Measurements from ENCODE around the gene ACP7. TPM values are rescaled to one million over a fixed set of nuclear protein-coding genes. Genes with fewer than 3 reads are reported as not detected.

Gene ACP7
- total and polyA plus RNA-seq, 2 of the 8 experiments (the other 6 are each of a cell fraction or from before 2014, with no cell fraction given) = 0.27 to 0.50 TPM

- TF ChIP-seq EP300 (IDR thresholded peaks at IDR 0.05; ENCODE audit: borderline replicate concordance in 1 of 2, low read depth in 2 of 2, low read length in 2 of 2) = no peak
- TF ChIP-seq E2F6 (IDR thresholded peaks at IDR 0.05) = peak; percentile 56
- TF ChIP-seq POLR2AphosphoS5 (IDR thresholded peaks at IDR 0.05; ENCODE audit: low read depth, low read length) = no peak
- TF ChIP-seq POU5F1 (IDR thresholded peaks at IDR 0.05; ENCODE audit: low read depth, low read length) = no peak
- TF ChIP-seq TEAD4 (IDR thresholded peaks at IDR 0.05; ENCODE audit: low read depth, low read length) = peak; percentile 77
- no peak for TF ChIP-seq JUN (IDR thresholded peaks at IDR 0.05; ENCODE audit: low read depth, low read length)
- peak; percentile 84 for TF ChIP-seq KDM4A (IDR thresholded peaks at IDR 0.05; ENCODE audit: low read depth, low read length, severe bottlenecking)
- TF ChIP-seq ZNF274 (IDR thresholded peaks at IDR 0.05; ENCODE audit: borderline replicate concordance, extremely low read depth, low read length) = no peak
- TF ChIP-seq EZH2 (IDR thresholded peaks at IDR 0.05; ENCODE audit: low read depth, low read length, severe bottlenecking) = peak; percentile 27
- 0 out of 2 replicates have a peak, but pooled peaks have one; percentile 38 for TF ChIP-seq RBBP5 (IDR thresholded peaks at IDR 0.05; ENCODE audit: borderline replicate concordance, low read depth, low read length)
These were observed at the start of gene ACP7 (continued) for GRCh38 chr19:39083983-39084731.
